H1 (cell line): ENCODE measurements around the gene RAD51B. TPM values are rescaled to one million over a fixed set of nuclear protein-coding genes. Genes with fewer than 3 reads are reported as not detected.

Experiments
- BRCA1 ChIP-seq: IDR thresholded peaks from 2 replicates; pipeline ENCODE4 v1.6.1; 2012; ENCODE audit warnings: low read depth, low read length, improper control_type of control experiment
- CEBPB ChIP-seq: IDR thresholded peaks from 2 replicates; pipeline ENCODE4 v1.6.1; 2012; ENCODE audit warnings: low read depth, low read length
- CHD7 ChIP-seq: fragments of 300-600 bp; sonication (generic); IDR thresholded peaks from 2 replicates; pipeline ENCODE4 v1.7.1; 2012; ENCODE audit warnings: low read length, moderate library complexity, mild to moderate bottlenecking, inconsistent platforms; ENCODE audit not compliant: insufficient replicate concordance
- CTBP2 ChIP-seq: IDR thresholded peaks from 2 replicates; pipeline ENCODE4 v1.7.0; 2011; ENCODE audit warnings: borderline replicate concordance, mild to moderate bottlenecking, moderate library complexity, mixed read lengths, low read length; ENCODE audit not compliant: insufficient read depth, insufficient read length
- EZH2 ChIP-seq: fragments of 200-600 bp; sonication (generic); IDR thresholded peaks from 2 replicates; pipeline ENCODE4 v1.7.1; 2012; ENCODE audit warnings: low read depth, mild to moderate bottlenecking, moderate library complexity, low read length, inconsistent platforms; ENCODE audit not compliant: severe bottlenecking
- FOSL1 ChIP-seq: IDR thresholded peaks from 2 replicates; pipeline ENCODE4 v1.6.1; 2011; ENCODE audit warnings: mild to moderate bottlenecking, low read depth, low read length, moderate library complexity; ENCODE audit not compliant: insufficient read depth
- HDAC6 ChIP-seq: IDR thresholded peaks from one replicate; pipeline ENCODE4 v1.7.1; 2012; ENCODE audit warnings: low read depth, mild to moderate bottlenecking, inconsistent platforms, low read length, moderate library complexity
- POU5F1 ChIP-seq: IDR thresholded peaks from 2 replicates; pipeline ENCODE4 v1.6.1; 2011; ENCODE audit warnings: low read depth, mild to moderate bottlenecking, low read length, moderate library complexity
- RAD21 ChIP-seq, 2 experiments: IDR thresholded peaks in 1 of 2; conservative IDR thresholded peaks in 1 of 2; 2 replicates each; pipeline ENCODE4 v1.6.1; 2011; ENCODE audit warnings: low read depth in 2 of 2, low read length in 2 of 2, improper control_type of control experiment in 1 of 2, inconsistent platforms in 1 of 2, mild to moderate bottlenecking in 1 of 2, moderate library complexity in 1 of 2
- RFX5 ChIP-seq: IDR thresholded peaks from 2 replicates; pipeline ENCODE4 v1.6.1; 2011; ENCODE audit warnings: low read depth, low read length, improper control_type of control experiment, borderline replicate concordance
- SIX5 ChIP-seq: IDR thresholded peaks from 2 replicates; pipeline ENCODE4 v1.6.1; 2011; ENCODE audit warnings: mild to moderate bottlenecking, low read depth, low read length
- YY1 ChIP-seq: IDR thresholded peaks from 2 replicates; pipeline ENCODE4 v1.6.1; 2011; ENCODE audit warnings: low read depth, mild to moderate bottlenecking, low read length
- polyA plus RNA-seq, 7 experiments: library from polyadenylated mRNA; depleted of rRNA in 3 of 7; stranded (reverse) in 5 of 7; unstranded in 2 of 7; fragments of >200 nt in 5 of 7; fragments of 200-250 nt in 2 of 7; gene quantifications; 1 replicate in 5 of 7; 2 replicates in 1 of 7; 4 replicates in 1 of 7; pipeline versions ENCODE4 v1.2.1 to v1.2.3, GENCODE V29; 2011 to 2013; ENCODE audit warnings: missing spikeins in 2 of 7, mixed read lengths in 2 of 7
- total RNA-seq: library from RNA; stranded (reverse); fragmentation: NEBNext Ultra II Directional; extraction: Animal tissue kit (Norgen Biotek cat#: 25700); gene quantifications from 2 replicates; pipeline ENCODE4 v1.2.1, GENCODE V29; 2021

The RAD51B gene
- total and polyA plus RNA-seq, 2 of the 8 experiments (the other 6 are each of a cell fraction or from before 2014, with no cell fraction given), result 3.9 to 14.9 TPM

GRCh38 chr14:68333262-68333661 is 513.7 kb downstream of the RAD51B start (continued):
- no peak for TF ChIP-seq CHD7
- TF ChIP-seq SIX5, result no peak
- TF ChIP-seq RAD21 (IDR thresholded peaks at IDR 0.05 in 1 of 2, conservative IDR thresholded peaks at IDR 0.05 in 1 of 2; ENCODE audit: low read depth in 2 of 2, low read length in 2 of 2), result no peak
- TF ChIP-seq FOSL1, result no peak
- no peak for TF ChIP-seq CTBP2
- TF ChIP-seq YY1, result no peak
- no peak for TF ChIP-seq HDAC6
- no peak for TF ChIP-seq BRCA1
- no peak for TF ChIP-seq EZH2
- TF ChIP-seq POU5F1, result no peak
- no peak for TF ChIP-seq RFX5
- no peak for TF ChIP-seq CEBPB
